ENCODE measurements around the gene CALHM1.

DNA sequence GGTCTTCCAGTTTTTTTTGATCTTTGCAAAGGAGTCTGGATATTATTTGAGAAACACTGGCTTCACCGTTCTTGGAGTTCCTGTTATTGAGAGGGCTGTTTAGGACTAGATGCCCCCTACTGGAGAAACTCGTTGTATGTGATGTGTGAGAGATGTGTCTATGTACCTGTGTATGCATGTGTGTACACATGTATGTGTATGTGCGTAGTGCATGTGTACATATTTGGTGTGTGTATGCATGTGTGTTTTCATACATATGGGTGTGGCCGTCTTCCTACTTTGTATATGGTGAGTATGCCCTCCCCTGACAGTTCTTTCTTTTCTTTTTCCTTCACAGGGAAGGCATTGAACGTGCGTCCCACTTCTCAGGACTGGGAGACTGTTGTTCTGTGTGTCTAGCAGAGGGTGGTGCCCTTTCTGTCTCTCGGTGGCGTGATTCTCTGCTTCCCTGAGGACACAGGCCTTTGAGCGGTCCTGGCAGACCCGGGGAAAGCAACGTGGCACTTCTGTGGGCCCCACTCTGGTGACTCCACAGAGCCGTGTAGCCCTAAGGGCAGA, 23.4 kb upstream of the CALHM1 start:
- TF ChIP-seq POLR2A (IDR thresholded peaks at IDR 0.05) = no peak
- TF ChIP-seq, protein P1, sequence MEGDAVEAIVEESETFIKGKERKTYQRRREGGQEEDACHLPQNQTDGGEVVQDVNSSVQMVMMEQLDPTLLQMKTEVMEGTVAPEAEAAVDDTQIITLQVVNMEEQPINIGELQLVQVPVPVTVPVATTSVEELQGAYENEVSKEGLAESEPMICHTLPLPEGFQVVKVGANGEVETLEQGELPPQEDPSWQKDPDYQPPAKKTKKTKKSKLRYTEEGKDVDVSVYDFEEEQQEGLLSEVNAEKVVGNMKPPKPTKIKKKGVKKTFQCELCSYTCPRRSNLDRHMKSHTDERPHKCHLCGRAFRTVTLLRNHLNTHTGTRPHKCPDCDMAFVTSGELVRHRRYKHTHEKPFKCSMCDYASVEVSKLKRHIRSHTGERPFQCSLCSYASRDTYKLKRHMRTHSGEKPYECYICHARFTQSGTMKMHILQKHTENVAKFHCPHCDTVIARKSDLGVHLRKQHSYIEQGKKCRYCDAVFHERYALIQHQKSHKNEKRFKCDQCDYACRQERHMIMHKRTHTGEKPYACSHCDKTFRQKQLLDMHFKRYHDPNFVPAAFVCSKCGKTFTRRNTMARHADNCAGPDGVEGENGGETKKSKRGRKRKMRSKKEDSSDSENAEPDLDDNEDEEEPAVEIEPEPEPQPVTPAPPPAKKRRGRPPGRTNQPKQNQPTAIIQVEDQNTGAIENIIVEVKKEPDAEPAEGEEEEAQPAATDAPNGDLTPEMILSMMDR (IDR thresholded peaks at IDR 0.05 in 4 of 5, conservative IDR thresholded peaks at IDR 0.05 in 1 of 5) = peak; percentile 22 to 57 (median 45)

All from gastrocnemius medialis (tissue), 4 donors.